Thoracic aorta (tissue), 2 donors: ENCODE data around the gene ZNF18. TPM values are rescaled to one million over a fixed set of nuclear protein-coding genes. Genes with fewer than 3 reads are reported as not detected.

Source experiments
- ATAC-seq: fragments of 150-250 bp; one replicate; pipeline ENCODE4 v1.8.0; 2017; ENCODE audit warnings: low read depth; ENCODE audit not compliant: insufficient number of reproducible peaks, low FRiP score
- DNase-seq: peaks from one replicate; pipeline ENCODE4 v3.0.0-alpha.2; 2020; ENCODE audit warnings: low spot score
- H3K27ac ChIP-seq, 2 donors: fragments of 200-600 bp; sonication (generic); 1 replicate in 1 of 2; 2 replicates in 1 of 2; pipeline ENCODE4 v1.5.1; 2016; ENCODE audit warnings: mild to moderate bottlenecking in 2 of 2, moderate library complexity in 2 of 2
- H3K27me3 ChIP-seq: fragments of 200-600 bp; sonication (generic); replicated peaks from 2 replicates; pipeline ENCODE4 v1.6.0; 2016; ENCODE audit warnings: mild to moderate bottlenecking; ENCODE audit not compliant: insufficient read depth
- H3K36me3 ChIP-seq: fragments of 200-600 bp; sonication (generic); one replicate; pipeline ENCODE4 v1.5.1; 2016
- H3K4me1 ChIP-seq, 2 donors: fragments of 200-600 bp; sonication (generic); 1 replicate in 1 of 2; 2 replicates in 1 of 2; pipeline versions ENCODE4 v1.5.1 to v1.6.0; 2016; ENCODE audit warnings: low read depth in 2 of 2, mild to moderate bottlenecking in 1 of 2; ENCODE audit not compliant: control insufficient read depth in 1 of 2
- H3K4me3 ChIP-seq: fragments of 200-600 bp; sonication (generic); 2 replicates; pipeline ENCODE4 v1.5.1; 2016; ENCODE audit warnings: mild to moderate bottlenecking
- H3K9me3 ChIP-seq: fragments of 200-600 bp; sonication (generic); 2 replicates; pipeline ENCODE4 v1.5.1; 2016
- CTCF ChIP-seq: fragments of 200-600 bp; sonication (generic); IDR thresholded peaks from one replicate; pipeline ENCODE4 v1.5.1; 2019; ENCODE audit warnings: antibody characterized with exemption
- total RNA-seq, 2 donors: library from RNA; depleted of rRNA; stranded (reverse); fragments of >200 nt; gene quantifications; one replicate each; pipeline versions ENCODE4 v1.1.0 to v1.2.3, GENCODE V29; 2016

The ZNF18 gene
- total RNA-seq, 2 donors from 2014 or later = 4.7 to 15.1 TPM

GRCh38 chr17:11935734-11936406, 61.4 kb downstream of the ZNF18 start:
- ATAC-seq (no peak), DNase-seq (no peak)
- H3K27me3 ChIP-seq = no peaks in the 10 kb centered on the region
- H3K4me3 ChIP-seq = no peak overlapping the region
- no peaks in the 10 kb centered on the region for H3K4me1 ChIP-seq
- no peaks in the 10 kb centered on the region for H3K36me3 ChIP-seq
- no peak overlapping the region for H3K27ac ChIP-seq
- H3K9me3 ChIP-seq = no peaks in the 10 kb centered on the region
- peak; percentile 48 for TF ChIP-seq CTCF

DNA sequence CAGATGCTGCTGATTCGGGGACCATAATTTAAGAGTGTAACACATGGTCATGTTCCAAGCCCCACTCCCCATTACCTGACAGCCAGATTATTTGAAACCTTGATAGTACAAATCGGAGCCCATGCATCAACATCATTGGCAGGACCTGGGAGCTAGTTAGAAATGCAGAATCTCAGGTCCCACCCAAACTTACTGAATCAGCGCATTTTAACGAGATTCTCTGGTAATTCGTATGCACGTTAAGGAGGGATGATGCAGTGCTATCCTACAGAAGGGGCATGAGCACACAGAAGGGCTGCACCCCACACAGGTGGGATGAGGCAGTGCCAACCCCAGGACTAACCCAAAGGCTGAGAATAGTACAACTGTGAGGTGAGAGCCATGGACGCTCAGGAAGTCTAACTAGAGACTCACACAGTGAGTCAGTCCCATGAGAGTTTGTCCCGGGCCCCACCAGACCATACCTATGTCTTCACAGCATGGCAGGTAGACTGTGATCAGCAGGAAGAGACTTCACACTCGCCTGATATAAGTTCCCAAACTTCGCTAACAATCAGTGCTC, 64.9 kb downstream of the ZNF18 start:
- Histone ChIP-seq H3K27ac (no peak overlapping the region), H3K27me3 (no peaks in the 10 kb centered on the region), H3K36me3 (no peaks in the 10 kb centered on the region), H3K4me3 (no peak overlapping the region), H3K9me3 (no peaks in the 10 kb centered on the region), H3K4me1 (no peaks in the 10 kb centered on the region)
- DNase-seq = no peak
- TF ChIP-seq CTCF = no peak
- ATAC-seq = no peak

DNA sequence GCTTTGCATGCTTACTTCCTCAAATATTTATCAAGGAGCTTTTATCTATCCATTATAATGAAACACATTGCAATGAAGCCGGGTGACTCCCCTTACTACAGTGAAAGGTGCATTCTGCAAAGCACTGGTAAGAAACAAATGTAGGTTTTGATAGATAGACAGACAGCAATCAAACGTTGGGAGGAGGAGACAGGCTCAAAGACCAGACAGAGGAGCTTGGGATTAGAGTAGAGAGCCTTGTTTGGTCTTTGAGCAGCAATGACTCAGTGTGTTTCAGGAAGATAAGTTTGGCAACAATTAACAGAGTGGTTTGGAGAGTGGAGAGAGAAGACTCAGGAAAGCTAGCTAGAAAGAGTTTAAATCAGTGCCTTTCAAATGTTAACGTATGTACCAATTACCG, 68.8 kb downstream of the ZNF18 start:
- H3K4me3 ChIP-seq = no peak overlapping the region
- no peak overlapping the region for H3K27ac ChIP-seq
- H3K4me1 ChIP-seq = no peaks in the 10 kb centered on the region
- no peaks in the 10 kb centered on the region for H3K27me3 ChIP-seq
- no peak for DNase-seq
- TF ChIP-seq CTCF = no peak
- ATAC-seq = no peak
- H3K36me3 ChIP-seq = no peaks in the 10 kb centered on the region
- no peaks in the 10 kb centered on the region for H3K9me3 ChIP-seq

Other genes starting within 250 kb of the ZNF18 start
- 10 to 100 TPM; 16.7 to 38.7 TPM for gene MAP2K4, start 23.4 kb upstream of the ZNF18 start, total RNA-seq